GM19452 (cell line): ENCODE results near the gene EMC10.
"Not testable (repeated sequence)": the region's sequence is repeated elsewhere in the genome, so short reads cannot be mapped to it uniquely, and the experiment has no call there.

Experiments used
- ATAC-seq: cut with Tn5 transposase; IDR thresholded peaks from one replicate; pipeline ENCODE4 v1.9.1; 2021; ENCODE audit not compliant: unreplicated experiment

Gene EMC10

DNA sequence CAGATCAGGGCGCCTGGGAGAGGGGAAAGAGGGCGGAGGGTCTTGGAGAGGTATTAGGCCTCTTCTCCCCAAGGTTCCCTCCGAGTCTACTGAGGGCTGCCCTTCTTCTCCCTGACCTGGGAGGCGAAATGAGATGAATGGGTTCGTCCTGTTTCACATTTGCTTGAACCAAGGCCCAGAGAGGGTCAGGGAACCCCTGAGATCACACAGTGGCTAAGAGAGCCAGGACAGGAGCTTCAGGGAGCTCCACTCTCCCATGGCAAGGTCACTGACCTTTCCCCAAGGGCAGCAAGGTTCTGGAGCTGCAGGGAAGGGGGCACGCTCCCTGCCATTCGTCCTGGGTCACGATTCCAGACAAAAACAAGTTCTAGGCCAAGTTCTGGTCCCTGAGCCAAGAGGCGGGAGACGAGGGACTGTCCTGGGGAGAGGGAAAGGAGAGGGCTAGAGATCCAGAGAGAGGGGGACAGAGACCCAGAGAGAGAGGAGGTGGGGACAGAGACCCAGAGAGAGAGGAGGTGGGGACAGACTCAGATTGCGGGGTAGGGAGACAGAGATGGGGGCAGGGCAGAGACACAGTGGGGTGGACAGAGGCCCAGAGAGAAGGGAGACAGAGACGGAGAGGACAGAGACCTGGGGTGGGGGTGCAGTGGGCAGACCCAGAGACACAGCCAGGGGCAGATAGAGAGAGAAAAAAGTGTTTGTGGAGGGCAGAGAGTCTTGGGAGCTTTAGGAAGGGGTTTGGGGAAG lies 36.9 kb downstream of the EMC10 start:
- no peak for ATAC-seq

DNA sequence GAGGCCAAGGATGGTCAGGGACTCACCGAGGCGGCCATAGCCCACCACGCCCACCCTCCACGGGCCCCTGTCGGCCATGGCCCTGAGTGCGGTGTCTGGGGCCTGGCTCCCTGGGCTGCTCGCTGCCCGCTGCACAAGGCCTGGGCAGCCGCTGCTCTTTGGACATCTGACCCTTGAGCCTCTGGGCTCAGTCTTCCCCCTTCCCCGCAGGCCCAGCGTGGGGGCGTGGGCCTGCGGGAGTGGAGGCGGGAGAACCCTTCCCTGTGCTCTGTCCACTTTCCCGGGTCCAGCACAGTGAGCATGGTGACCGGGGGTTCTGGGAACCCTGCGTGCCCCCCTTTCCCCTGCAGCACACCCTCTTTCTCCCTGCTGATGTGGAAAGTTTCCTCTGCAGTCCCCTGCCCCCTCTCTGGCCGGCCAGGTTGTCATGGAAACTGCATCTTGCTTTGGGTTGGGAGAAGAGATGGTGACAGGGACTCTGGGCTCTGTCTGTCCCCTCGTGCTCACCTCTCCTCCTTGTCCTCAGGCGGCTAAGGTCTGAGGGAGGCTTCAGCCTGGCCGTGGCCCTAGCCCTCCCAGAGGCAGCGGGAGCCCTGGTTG lies 37.5 kb downstream of the EMC10 start, which contains the start of gene ASPDH:
ASPDH (minus strand) TSS at position 168 of the 600 bp plus-strand sequence; CDS start at position 78, 90 bp downstream.
- ATAC-seq: no peak

DNA sequence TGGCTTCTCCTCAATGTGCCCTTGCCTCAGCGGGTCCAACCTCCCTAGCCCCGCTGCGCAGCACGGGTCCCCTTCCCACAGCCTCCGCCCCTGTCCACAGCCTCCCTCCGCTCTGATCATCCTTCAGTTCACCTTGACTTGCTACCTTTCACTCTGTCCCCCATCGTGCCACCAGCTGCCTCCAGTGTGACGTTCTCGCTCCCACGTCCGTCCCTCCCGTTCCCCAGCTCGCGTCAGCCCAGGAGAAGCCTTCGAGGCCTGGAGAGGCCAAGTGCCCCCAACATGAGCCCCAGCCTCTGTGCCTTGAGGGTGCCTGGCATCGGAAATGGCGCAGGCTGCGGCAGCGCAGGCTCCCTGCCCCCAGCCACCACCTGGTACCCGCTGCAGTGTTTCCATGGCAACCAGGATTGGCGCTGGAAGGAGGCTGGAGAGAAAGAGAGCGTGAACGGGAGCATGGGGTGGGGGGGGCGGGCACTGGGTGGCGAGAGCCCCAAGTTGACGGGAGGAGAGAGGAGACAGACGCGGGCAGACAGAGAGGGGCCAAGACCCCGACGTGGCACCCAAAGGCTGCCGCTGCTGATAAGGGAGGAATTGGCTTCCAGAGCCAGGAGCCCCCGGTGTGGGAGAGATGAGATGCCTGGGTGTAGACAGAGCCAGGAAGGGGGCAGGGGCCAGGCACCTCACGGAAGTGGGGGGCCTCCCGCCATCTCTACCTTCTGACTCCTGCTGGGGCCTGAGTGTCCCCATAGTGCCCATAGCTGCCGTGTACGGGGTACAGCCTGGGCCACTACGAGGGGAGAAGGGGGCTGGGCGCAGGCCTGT lies 38.2 kb downstream of the EMC10 start:
- ATAC-seq: no peak

- no peak for ATAC-seq
Observed at GRCh38 chr19:50515168-50515561, 38.9 kb downstream of the EMC10 start.

GRCh38 chr19:50516456-50516855 lies 40.1 kb downstream of the EMC10 start:
- ATAC-seq: no peak

GRCh38 chr19:50516964-50517703 lies 40.8 kb downstream of the EMC10 start:
- no peak for ATAC-seq

- no peak for ATAC-seq
Observed at GRCh38 chr19:50517704-50518075, 41.4 kb downstream of the EMC10 start.

DNA sequence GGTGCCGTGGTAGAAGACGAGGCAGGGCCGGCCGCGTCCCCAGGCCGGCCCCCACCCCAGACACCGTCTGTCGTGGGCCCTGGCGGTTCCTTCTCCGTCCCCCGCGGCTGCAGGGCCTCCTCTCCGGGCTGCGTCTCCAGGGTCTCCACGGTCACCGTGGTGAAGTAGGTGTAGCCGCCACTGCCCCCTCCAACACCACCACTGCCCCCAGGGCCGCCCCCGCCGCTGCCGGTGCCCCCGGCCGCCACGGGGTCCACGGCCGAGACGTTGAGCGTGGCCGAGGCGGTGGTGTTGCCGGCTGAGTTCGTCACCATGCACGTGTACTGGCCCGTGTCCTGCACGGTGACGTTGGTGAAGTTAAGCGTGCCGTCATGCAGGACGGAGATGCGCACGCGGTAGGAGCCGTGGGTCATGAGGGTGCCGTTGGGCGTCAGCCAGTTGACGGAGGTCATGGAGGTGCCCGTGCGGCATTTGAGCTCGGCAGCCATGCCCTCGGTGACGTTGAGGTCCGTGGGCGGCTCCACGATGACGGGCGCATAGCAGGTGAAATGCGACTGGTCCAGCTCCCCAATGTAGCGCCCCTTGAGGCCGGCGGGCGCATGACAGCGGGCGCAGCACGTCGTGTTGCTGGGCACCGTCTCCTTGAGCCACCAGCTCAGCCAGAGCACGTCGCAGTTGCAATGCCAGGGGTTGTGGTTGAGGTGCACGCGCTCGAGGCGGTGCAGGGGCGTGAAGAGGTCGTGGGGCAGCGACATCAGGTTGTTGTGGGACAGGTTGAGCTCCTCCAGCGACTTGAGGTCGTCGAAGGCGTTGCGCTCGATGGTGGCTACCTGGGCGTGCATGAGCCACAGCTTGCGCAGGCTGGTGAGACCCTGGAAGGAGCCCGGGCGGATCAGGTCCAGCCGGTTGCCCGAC lies 42.0 kb downstream of the EMC10 start:
- no peak for ATAC-seq

DNA sequence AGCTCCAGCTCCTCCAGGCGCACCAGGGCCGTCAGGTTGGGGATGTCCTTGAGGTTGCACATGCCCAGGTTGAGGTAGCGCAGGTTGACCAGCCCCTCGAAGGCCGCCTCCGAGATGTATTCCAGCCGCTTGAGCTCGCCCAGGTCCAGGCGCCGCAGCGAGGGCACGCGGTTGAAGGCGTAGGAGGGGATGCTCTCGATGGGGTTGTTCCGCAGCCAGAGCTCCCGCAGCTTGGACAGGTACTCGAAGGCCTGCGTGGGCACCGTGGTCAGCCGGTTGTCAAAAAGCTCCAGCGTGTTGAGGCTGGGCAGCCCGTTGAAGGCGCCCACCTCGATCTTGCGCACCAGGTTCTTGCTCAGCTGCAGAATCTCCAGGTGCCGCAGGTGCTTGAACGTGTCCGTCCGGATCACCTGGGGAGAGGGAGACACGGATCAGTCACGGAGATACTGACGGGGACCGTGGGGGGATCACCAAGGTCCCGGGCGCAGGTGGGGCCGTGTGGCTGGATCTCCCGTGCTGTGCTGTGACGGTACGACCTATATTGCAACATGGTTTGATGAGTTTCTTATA lies 42.8 kb downstream of the EMC10 start:
- ATAC-seq: no peak

- ATAC-seq: no peak
Observed at GRCh38 chr19:50520822-50521465, 44.6 kb downstream of the EMC10 start.

- no peak for ATAC-seq
Observed at GRCh38 chr19:50522881-50523280, 46.6 kb downstream of the EMC10 start.

- not testable (repeated sequence) for ATAC-seq
Observed at GRCh38 chr19:50528052-50528451, 51.7 kb downstream of the EMC10 start.

DNA sequence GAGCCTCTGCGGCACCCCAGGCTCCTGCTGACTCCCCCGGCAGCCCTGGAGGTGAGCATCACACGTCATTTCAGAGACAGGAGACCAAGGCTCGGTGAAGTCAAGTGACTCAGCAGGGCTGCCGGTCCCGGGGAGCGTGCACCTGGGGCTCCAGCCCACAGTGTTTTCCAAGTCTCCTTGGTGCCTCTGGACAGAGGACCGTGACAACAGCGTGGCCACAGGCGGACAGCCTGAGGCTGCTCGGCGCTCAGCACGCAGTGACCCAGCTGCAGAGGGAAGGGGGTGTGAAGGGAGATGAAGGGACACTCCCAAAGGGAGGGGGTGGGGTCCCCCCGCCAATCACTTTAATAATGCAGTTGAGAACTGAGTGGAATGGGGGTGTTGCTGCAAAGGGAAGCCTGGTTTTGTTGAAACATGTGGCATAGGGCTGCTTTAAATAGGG lies 54.9 kb downstream of the EMC10 start:
- ATAC-seq: no peak

- ATAC-seq: no peak
Observed at GRCh38 chr19:50532952-50533351, 56.6 kb downstream of the EMC10 start.

DNA sequence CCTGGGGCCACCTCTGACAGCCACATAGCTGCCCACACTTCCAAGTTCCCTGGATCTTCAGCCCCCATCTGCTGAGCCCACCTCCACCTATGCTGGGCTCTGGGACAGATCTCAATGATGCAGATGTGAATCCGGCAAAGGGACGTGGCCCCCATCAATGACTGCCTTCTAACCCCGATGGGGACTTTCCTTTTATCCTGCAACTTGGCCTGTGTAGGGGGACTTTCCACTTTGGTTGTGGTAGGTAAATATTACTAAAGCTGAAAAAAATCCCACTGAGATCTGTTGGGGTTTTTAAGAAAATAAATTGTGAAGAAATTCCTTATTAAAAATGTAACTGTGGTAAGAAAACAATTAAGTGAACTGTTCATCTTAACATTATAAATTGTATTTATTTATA lies 58.2 kb downstream of the EMC10 start:
- no peak for ATAC-seq

DNA sequence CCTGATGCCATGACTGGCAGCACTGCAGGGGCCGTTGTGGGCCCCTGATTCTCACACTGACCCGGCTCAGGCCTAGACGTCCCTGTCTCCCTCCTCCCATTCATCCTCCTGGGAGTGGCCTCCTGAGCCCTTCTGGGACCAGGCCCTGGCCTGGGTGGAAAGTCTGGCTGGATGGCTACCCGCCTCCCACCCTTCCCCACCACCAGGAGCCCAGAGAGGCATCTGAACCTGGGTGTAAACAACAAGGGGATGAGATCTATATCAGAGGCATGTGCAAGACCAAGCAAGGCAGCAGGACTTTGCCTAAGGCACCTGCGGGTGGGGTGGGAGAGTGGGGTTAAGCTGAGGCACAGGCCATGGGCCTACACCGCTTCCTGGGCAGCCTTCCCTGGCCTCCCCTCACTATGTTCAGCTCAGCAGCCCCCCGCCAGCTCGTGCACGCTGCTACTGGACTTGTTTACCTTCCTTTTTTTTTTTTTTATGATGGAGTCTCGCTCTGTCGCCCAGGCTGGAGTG lies 59.4 kb downstream of the EMC10 start:
- no peak for ATAC-seq

DNA sequence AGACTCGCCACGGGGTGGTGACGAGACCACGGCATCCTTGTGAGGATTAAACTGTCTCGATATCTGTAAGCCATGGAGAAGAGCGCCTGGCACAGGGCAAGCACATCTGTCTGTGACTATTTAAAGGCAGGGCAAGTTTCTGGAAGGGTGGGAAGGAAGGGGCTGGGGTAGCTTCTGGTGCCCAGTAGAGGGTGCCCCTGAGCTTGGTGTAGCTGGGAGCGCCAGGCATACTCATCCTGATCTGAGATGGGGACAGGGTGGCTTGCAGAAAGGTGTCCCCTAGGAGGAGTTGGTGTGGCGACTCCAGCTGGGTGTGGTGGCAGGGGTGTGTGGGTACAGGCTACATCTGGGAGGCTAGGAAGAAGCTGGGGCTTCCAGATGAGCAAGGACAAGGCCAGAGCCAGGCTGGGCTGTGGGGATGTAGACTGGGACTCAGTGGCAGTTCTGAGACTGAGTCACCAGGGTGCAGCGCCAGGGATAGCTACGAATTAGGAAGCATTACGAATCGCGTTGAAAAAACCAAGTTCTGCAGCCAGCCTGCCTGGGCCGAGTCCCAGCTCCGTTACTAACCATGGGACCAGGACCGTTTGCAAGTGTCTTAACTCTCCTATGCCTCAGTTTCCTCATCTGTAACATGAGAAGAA lies 60.5 kb downstream of the EMC10 start:
- no peak for ATAC-seq

- no peak for ATAC-seq
Observed at GRCh38 chr19:50537306-50537685, 61.0 kb downstream of the EMC10 start.
